Measurements from ENCODE around the gene STARD13.

STARD13 gene

GRCh38 chr13:33132644-33133440, 152.7 kb downstream of the STARD13 start:
- DNase-seq, result no peak

- DNase-seq, result no peak
Measured at GRCh38 chr13:33129886-33130285, 155.7 kb downstream of the STARD13 start.

- DNase-seq, result no peak
Measured at GRCh38 chr13:33129094-33129832, 156.3 kb downstream of the STARD13 start.

GRCh38 chr13:33128134-33128533, 157.4 kb downstream of the STARD13 start:
- DNase-seq, result no peak

DNA sequence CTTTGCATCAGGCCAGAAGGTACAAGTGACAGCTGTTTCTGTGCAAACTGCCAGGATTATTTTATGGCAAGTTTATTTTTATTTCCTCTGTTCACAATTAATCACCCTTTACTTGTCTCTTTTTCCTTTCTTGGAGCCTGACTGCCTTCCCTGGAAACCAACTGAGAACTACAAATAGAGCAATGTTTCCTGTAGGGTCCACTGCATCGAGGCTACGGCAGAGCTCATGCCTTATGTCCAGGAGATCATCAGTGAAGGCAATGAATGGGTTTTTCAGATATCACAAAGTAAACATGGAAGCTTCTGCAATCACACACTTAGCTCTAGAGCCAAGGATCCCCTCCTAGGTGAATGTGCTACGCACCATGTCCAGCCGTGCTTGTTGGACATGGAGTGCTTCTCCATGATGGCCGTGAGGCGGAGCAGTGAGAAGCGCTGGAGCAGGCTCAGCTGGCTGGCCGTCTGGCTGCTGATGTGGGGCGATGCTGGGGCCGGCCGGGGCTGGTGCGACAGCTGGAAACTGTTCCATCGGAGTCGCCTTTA, 158.5 kb downstream of the STARD13 start:
- no peak for DNase-seq

DNA sequence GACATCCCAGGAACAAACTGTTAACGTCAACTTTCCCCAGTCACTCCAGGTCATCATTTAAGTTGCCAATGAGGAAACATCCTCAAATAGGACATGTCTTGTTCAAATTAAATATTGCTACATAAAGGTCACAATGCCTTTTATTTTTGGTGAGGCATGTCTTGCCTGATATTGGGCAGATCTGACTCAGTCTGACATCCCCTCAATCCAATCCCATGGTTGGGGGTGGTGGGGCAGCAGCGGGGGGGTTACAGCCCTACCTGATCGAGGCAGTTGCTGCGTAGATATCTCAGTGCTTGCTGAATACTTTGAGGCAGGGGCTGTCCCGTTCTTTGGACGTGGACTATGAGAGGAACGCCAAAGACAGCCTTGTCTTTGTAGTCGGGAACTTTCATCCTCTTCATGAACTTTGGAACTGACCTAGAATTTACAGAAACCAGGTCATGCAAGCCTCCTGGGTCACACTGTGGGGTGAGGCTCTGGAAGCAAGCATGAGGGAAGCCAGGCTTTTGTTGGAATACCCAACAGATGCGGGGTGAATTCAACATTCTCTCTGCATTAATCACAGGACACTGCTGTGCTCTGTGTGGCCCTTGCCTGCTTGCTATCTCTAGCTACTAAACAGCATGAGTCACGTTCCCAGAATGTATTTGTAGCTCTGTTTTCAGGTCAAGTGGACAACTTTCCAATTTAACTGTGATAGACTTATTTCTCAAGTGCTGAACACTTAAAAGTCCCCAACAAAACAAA, 159.6 kb downstream of the STARD13 start:
- peak; percentile 38 for DNase-seq

DNA sequence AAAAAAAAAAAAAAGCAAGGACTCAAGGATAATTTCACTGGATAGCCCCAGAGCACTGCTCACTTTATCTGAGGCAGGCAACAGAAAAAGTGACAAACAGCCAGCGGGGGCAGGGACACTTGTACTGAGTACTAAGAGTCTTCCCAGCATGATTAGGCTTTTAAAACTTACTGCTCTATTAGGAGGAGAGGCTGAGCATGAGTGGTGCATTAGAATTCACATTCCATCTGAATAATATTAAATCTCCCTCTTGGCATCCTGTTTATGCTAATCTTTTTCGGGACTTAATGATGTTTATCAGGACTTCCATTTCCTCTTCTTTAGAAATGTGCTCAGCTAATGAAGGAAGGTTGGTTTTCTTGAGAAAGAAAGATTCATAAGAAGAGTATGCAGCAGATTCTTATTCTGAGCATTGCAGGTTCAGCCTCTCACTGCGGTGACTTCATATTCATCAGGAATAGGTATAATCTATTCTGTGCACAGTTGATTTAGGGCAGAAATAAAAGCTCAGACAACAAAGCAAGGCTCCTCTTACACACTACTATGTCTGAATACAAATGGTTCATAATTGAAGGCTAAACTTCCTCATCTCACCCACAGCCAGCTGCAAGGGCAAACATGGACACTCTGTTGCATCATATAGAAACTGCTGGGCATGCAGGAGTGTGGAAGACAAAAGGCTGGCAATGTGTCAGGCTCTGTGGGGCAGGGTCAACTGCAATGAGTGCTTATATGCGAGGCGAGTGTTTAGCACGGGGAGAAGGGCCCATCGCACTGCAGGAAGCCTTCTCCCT, 162.3 kb downstream of the STARD13 start:
- no peak for DNase-seq

- DNase-seq, result no peak
Measured at GRCh38 chr13:33119856-33120543, 165.6 kb downstream of the STARD13 start.

GRCh38 chr13:33119022-33119781, 166.4 kb downstream of the STARD13 start:
- DNase-seq, result no peak

DNA sequence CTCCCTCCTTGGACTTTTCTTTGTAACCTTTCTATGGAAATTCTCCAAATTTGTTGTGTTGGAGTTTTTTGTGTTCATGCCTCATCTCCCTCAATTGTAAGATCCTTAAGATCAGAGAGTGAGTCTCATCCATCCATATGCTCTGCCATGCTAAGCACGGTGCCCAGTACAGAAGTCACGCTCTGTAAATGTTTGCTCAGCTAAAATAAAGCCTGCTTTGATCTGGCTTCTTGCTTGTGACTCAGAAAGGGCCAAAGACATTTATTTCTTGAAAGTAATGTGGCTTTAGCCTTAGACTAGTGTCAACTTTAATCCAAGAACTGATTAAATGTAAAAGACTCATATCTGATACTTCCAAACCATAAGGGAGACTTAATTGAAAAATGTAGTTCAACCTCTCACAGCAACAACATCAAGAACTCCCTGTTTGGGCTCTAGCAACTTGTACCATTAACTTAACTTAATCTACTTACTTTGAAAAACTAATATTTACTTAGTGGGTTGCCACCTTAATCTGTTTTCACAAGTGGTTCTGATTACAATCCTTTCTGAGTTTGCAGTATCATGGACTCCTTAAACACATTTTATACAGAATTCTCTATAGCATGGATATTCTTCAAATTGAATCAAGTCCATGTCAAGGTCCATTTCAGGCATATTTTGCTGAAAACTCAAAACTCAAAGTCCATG, 169.1 kb downstream of the STARD13 start:
- DNase-seq, result no peak

DNA sequence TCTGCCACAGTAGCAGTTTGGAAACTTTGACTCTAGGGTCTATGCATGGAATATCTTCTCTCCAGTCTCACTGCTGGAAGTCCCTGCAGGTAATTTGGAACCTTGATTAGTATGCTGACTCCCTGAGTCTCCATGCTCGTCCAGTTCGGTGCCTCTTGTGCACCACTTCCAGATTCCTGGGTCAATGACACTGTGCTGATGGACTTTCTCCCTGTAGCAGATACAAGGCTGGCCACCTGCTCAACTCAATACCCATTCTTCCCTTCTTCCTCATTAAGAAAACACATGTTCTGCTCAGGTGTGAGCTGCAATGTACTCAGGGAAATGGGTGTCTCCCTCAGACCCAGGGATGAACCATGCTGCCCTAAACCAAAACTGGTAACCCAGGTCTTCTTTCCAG, 170.3 kb downstream of the STARD13 start:
- DNase-seq, result no peak

DNA sequence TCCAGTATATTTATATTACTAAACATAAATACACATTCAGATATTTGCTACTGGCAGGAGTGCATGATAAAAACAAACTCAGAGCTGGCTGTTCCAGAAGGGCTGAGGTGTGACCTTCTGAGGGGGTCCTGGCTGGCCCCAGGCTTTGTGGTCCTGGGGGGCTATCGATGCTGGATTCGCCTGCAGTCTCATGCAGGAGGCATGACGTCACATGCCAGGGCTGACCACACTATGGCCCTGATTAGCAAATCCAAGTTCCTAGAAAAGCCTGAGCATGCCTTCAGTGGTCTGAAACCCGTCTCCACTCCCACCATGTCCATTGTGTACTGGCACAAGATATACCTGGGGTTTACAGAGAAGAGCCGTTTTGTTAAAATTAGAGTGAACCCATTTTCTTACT, 171.4 kb downstream of the STARD13 start:
- DNase-seq, result no peak

DNA sequence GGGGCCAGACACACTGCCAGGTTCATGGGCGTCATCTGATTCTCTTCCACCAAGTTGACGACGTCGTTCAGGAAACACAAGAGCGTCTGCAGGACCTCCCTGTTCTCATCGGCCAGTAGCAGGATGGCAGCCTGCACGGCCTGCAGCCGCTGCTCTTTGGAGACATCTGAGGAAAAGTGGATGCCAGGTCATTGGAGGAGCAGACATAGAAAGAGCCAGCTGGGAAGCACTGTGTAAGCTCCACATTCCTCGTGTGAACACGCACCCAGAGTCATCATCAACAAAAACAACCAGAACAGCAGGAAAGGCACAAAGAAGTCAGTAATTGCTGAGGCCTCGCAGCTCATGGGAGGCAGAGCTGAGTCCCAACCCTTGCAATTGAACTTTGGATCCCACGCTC, 172.8 kb downstream of the STARD13 start:
- DNase-seq, result no peak

- DNase-seq, result no peak
Measured at GRCh38 chr13:33111414-33112110, 174.0 kb downstream of the STARD13 start.

- DNase-seq, result no peak
Measured at GRCh38 chr13:33110713-33111413, 174.7 kb downstream of the STARD13 start.

DNA sequence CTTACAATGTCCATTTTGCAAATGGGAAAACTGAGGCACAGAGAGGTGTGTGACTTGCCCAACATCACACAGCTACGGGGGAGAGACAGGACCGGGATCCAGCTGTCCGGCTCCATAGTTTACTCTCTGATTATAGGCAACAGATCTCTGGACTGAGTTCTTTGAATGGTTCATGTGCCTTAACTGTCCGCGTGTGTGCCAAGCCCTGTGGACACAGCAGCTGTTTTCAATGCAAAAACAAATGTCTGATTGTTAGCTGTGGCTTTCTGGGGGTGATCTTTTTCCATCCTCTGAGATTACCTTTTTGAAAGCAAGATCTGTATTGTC, 175.2 kb downstream of the STARD13 start:
- DNase-seq, result no peak

DNA sequence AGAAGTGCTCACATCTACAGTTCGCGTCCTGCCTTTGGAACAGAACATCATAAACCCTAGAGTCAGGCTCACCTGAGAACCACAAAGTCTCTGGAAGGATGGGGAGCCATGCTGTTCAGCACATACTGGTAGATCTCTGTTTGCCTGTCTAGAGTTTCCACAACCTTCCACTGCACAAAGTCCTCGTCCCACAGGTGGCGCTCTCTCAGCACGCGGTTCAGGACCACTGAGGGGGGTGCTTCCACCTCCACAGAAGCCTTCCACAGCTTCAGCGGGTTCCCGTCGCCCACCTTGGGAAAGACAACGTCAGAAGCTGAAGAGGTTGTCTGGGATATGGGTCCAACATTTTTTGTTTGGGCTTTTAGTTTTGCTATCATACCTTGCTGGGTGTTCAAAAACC, 175.8 kb downstream of the STARD13 start:
- DNase-seq, result no peak

DNA sequence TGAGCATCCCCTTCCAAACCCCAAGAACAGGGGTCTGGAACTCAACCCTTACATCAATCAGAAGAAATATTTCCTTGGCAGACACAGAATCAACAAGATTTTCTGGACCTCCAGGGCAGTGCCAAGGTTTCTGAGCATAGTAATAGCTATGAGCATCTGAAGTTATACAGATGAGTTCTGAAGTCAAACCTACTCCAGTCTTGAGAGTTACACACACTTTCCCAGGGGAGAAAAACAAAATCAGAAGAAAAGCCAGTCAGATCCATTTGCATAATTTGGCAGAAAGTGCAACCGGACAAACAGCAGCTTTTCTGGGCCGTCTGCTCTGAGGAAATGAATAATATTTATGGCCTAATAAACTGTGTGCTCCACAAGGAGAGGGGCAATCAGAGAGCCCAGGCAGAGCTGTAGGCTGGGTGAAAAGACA, 176.3 kb downstream of the STARD13 start:
- DNase-seq, result no peak

DNA sequence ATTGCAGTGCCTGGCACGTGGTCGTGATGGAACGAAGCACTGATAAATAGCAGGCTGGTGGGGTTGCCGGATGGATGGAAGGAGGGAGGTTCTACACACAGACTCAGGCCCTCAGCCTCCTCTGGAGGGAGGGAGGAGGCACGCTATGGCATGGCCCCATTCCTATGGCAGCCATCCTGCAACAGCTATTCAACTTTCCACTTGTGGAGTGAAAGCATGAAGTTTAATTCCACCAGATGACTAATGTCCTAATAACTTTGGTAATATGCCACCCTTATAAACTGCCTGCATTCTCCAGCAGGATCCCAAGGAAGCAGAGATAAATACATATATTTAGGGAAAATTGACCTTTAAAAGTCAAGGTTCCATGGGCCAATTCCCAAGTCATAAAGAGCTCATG, 176.9 kb downstream of the STARD13 start:
- no peak for DNase-seq
